ENCODE results near the gene CYTL1.

The CYTL1 gene

GRCh38 chr4:4994312-4995097, 24.8 kb downstream of the CYTL1 start:
- no peak for TF ChIP-seq CTCF (IDR thresholded peaks at IDR 0.05)

- TF ChIP-seq CTCF (IDR thresholded peaks at IDR 0.05), result no peak
Measured at GRCh38 chr4:4992833-4993232, 26.4 kb downstream of the CYTL1 start.

- no peak for TF ChIP-seq CTCF (IDR thresholded peaks at IDR 0.05)
Measured at GRCh38 chr4:4991541-4992099, 27.6 kb downstream of the CYTL1 start.

- no peak for TF ChIP-seq CTCF (IDR thresholded peaks at IDR 0.05)
Measured at GRCh38 chr4:4990857-4991540, 28.3 kb downstream of the CYTL1 start.

- no peak for TF ChIP-seq CTCF (IDR thresholded peaks at IDR 0.05)
Measured at GRCh38 chr4:4990329-4990728, 28.9 kb downstream of the CYTL1 start.

- TF ChIP-seq CTCF (IDR thresholded peaks at IDR 0.05), result no peak
Measured at GRCh38 chr4:4989083-4989622, 30.1 kb downstream of the CYTL1 start.

- TF ChIP-seq CTCF (IDR thresholded peaks at IDR 0.05), result no peak
Measured at GRCh38 chr4:4987656-4988055, 31.6 kb downstream of the CYTL1 start.

All from LNCAP (cell line).